ENCODE data around the gene TPST1. TPM values are rescaled to one million over a fixed set of nuclear protein-coding genes. Genes with fewer than 3 reads are reported as not detected.

TPST1 gene
- polyA plus RNA-seq, 1 of the 3 experiments (the other 2 are of a cell fraction): 36.4 TPM

DNA sequence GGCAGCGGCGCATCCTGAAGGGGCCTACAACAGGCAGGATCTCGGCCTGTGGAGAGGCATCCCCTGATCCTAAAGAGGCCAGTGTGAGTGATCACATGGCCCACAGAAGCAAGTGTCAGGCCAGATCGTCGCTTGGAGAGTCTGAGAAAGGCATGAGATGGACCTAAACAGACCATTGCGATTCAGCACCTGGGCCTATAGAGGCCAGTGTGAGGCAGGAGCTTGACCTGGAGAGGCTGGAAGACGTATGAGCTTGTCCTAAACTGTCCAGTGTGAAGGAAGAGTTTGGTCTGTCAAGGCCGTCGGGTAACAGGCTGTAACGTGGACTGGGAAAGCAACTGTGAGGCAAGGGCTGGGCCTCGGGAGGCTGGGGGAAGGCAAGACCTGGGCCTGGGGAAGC lies 172.6 kb downstream of the TPST1 start:
- TF ChIP-seq GATA2 (CRISPR knock-in tag; IDR thresholded peaks at IDR 0.05): no peak
- TF ChIP-seq GABPA (IDR thresholded peaks at IDR 0.05; ENCODE audit: low read depth): no peak
- TF ChIP-seq RFX5 (IDR thresholded peaks at IDR 0.05; ENCODE audit: low read length): no peak
- no peak for TF ChIP-seq SMC3 (IDR thresholded peaks at IDR 0.05; ENCODE audit: low read depth, low read length)
- no peak for TF ChIP-seq JUND (IDR thresholded peaks at IDR 0.05)
- TF ChIP-seq POLR2AphosphoS5 (IDR thresholded peaks at IDR 0.05; ENCODE audit: low read depth, low read length): no peak
- no peak for TF ChIP-seq ELF1 (IDR thresholded peaks at IDR 0.05)
- TF ChIP-seq SIN3A (IDR thresholded peaks at IDR 0.05; ENCODE audit: borderline replicate concordance, low read depth, low read length): no peak
- TF ChIP-seq, protein P1, sequence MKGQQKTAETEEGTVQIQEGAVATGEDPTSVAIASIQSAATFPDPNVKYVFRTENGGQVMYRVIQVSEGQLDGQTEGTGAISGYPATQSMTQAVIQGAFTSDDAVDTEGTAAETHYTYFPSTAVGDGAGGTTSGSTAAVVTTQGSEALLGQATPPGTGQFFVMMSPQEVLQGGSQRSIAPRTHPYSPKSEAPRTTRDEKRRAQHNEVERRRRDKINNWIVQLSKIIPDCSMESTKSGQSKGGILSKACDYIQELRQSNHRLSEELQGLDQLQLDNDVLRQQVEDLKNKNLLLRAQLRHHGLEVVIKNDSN (IDR thresholded peaks at IDR 0.05; ENCODE audit: borderline replicate concordance, low read depth): no peak
- peaks cover 8% of the 10 kb centered on the region for H3F3A ChIP-seq (replicated peaks; ENCODE audit: insufficient read depth)
- 0 out of 2 replicates have a peak, but pooled peaks cover 3% of the 10 kb centered on the region for H3K9me3 ChIP-seq
- H4K20me1 ChIP-seq (ENCODE audit: insufficient read depth): no peaks in the 10 kb centered on the region
- H3K9me2 ChIP-seq: no peaks in the 10 kb centered on the region
- H3K4me3 ChIP-seq (ENCODE audit: low read depth in 2 of 2, low read length in 1 of 2): no peak overlapping the region
- no peak for DNase-seq
- H3K79me2 ChIP-seq (ENCODE audit: insufficient read depth): no peaks in the 10 kb centered on the region
- peaks cover 0 to 15% of the 10 kb centered on the region in 2 experiments for H3K36me3 ChIP-seq (replicated peaks in 1 of 2; ENCODE audit: control insufficient read depth in 1 of 2, insufficient read depth in 2 of 2, low read length in 1 of 2)
- H3K27ac ChIP-seq (ENCODE audit: low read depth in 2 of 2, low read length in 1 of 2): no peak overlapping the region
- WGBS (ENCODE audit: low lambda C conversion rate): 97% methylated on average over 11 of the region's 11 CpGs
- H3K27me3 ChIP-seq (ENCODE audit: insufficient read depth): no peaks in the 10 kb centered on the region
- H3K9ac ChIP-seq: no peak overlapping the region
- H3K4me2 ChIP-seq: no peak overlapping the region
- ChIA-PET POLR2A (no interaction called here), CTCF (interaction anchor here (1.5 kb wide), 1 partner anchor 347 kb away, joined by 4 read pairs; no protein-coding TSS in a partner anchor)
- H3K4me1 ChIP-seq (ENCODE audit: control insufficient read depth in 1 of 2, insufficient read depth in 2 of 2, low read depth in 1 of 2, low read length in 1 of 2): no peaks in the 10 kb centered on the region
- no peak overlapping the region for H2AFZ ChIP-seq (ENCODE audit: low read depth)

DNA sequence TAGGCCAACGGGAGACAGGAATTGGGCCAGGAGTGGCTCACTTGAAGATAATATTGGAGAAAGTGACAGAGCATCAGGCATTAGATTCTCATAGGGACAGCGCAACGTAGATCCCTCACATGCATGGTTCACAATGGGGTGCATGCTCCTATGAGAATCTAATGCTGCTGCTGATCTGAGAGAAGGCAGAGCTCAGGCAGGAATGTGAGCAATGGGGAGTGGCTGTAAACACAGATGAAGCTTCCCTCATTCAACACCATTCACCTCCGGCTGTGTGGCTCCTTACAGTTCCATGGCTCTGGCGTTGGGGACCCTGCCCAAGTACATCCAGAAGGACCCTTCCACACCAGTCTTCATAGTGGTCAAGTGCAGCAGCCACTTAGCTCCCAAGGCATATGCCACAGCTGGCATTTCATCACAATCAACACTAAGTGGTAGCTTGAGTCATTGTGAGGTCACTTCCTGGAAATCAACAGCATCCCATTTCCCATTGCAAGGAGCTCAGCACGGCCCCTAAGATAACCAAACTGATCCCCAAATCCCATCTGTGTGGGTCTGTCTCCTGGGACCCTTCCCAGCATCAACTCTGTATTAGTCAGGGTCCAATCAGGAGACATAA lies 174.5 kb downstream of the TPST1 start:
- Histone ChIP-seq H3K36me3 (replicated peaks in 1 of 2; ENCODE audit: control insufficient read depth in 1 of 2, insufficient read depth in 2 of 2, low read length in 1 of 2) (peaks cover 0 to 15% of the 10 kb centered on the region in 2 experiments), H3K4me2 (no peak overlapping the region), H3K9ac (no peak overlapping the region), H2AFZ (ENCODE audit: low read depth) (no peak overlapping the region), H3K4me1 (ENCODE audit: control insufficient read depth in 1 of 2, insufficient read depth in 2 of 2, low read depth in 1 of 2, low read length in 1 of 2) (no peaks in the 10 kb centered on the region), H3K27me3 (ENCODE audit: insufficient read depth) (no peaks in the 10 kb centered on the region), H3K9me3 (0 out of 2 replicates have a peak, but pooled peaks cover 3% of the 10 kb centered on the region), H3K9me2 (no peaks in the 10 kb centered on the region), H3K79me2 (ENCODE audit: insufficient read depth) (no peaks in the 10 kb centered on the region), H3K4me3 (ENCODE audit: low read depth in 2 of 2, low read length in 1 of 2) (no peak overlapping the region), H3K27ac (ENCODE audit: low read depth in 2 of 2, low read length in 1 of 2) (no peak overlapping the region), H3F3A (replicated peaks; ENCODE audit: insufficient read depth) (peaks cover 8% of the 10 kb centered on the region), H4K20me1 (ENCODE audit: insufficient read depth) (no peaks in the 10 kb centered on the region)
- TF ChIP-seq RAD21 (IDR thresholded peaks at IDR 0.05; ENCODE audit: low read length) (no peak), ZBTB33 (IDR thresholded peaks at IDR 0.05; ENCODE audit: borderline replicate concordance, low read depth) (no peak), TAF1 (IDR thresholded peaks at IDR 0.05; ENCODE audit: borderline replicate concordance, low read depth, low read length) (no peak), ELF1 (IDR thresholded peaks at IDR 0.05) (no peak), USF2 (IDR thresholded peaks at IDR 0.05; ENCODE audit: borderline replicate concordance, low read depth, low read length) (no peak), YY1 (IDR thresholded peaks at IDR 0.05; ENCODE audit: low read depth) (no peak), RXRA (IDR thresholded peaks at IDR 0.05; ENCODE audit: borderline replicate concordance, low read depth) (no peak), GATA2 (CRISPR knock-in tag; IDR thresholded peaks at IDR 0.05) (no peak), CHD2 (IDR thresholded peaks at IDR 0.05; ENCODE audit: low read length, partially characterized antibody) (no peak), MXI1 (IDR thresholded peaks at IDR 0.05; ENCODE audit: low read depth, low read length) (no peak), MAX (IDR thresholded peaks at IDR 0.05; ENCODE audit: low read depth) (no peak), SIN3A (IDR thresholded peaks at IDR 0.05; ENCODE audit: borderline replicate concordance, low read depth, low read length) (no peak), SMC3 (IDR thresholded peaks at IDR 0.05; ENCODE audit: low read depth, low read length) (no peak), REST (IDR thresholded peaks at IDR 0.05; ENCODE audit: low read depth, low read length) (no peak)
- no peak for DNase-seq
- CTCF ChIA-PET: interaction anchor here (1.1 to 1.3 kb wide), 3 partner anchors 33 to 239 kb away, joined by 3 to 4 read pairs (median 3); no protein-coding TSS in a partner anchor
- WGBS (ENCODE audit: low lambda C conversion rate): 96% methylated on average over 6 of the region's 6 CpGs
- POLR2A ChIA-PET: interaction anchor here (1.2 kb wide), 1 partner anchor 15 kb away, joined by 3 read pairs; no protein-coding TSS in a partner anchor

All from SK-N-SH (cell line).